Mammary epithelial cell (primary cell): ENCODE measurements around the gene RHCE.
"Not testable (repeated sequence)": the region's sequence is repeated elsewhere in the genome, so short reads cannot be mapped to it uniquely, and the experiment has no call there.

Experiments
- EZH2 ChIP-seq: IDR thresholded peaks from 2 replicates; pipeline ENCODE4 v1.6.1; 2012; ENCODE audit warnings: low read length, inconsistent platforms, borderline replicate concordance
- TF ChIP-seq, protein P1 (sequence below), 2 donors: IDR thresholded peaks in 1 of 2; conservative IDR thresholded peaks in 1 of 2; 2 replicates each; pipeline ENCODE4 v1.5.1; 2011 to 2012; ENCODE audit warnings: inconsistent platforms in 2 of 2, low read length in 2 of 2, mild to moderate bottlenecking in 2 of 2, control low read depth in 1 of 2, low read depth in 1 of 2; ENCODE audit not compliant: insufficient read depth in 1 of 2; ENCODE audit errors: extremely low read depth in 1 of 2

DNA sequence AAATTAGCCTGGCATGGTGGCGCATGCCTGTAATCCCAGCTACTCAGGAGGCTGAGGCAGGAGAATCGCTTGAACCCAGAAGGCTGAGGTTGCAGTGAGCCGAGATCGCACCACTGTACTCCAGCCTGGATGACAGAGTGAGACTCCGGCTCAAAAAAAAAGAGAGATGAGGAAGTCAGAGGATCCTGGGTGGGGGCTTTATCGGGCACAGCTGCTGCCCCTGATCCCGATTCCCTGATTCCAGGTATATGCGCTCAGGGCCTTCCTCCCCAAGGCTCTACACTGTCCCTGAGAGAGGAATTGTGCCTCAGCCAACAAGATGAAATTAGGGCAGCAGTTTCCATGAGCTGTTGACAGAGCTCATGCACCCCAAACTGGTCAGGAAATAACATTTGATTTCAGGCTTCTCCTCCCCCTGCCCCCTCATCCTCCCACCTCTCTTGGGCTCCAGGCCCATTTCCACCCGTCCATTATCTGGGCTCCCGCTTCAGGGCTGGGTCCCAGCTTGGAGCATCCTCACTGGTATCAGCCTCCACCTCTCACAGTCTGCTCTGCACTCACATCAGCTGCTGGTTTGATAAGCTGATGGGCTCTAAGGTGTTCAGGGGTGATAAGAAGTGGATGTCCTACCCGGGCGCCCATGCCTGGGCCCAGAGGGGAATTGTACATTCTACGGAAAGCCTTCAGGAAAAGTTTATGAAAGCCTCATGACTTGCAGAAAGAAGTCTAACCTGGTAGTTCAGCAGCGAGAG, 7.6 kb downstream of the RHCE start:
- TF ChIP-seq, protein P1, sequence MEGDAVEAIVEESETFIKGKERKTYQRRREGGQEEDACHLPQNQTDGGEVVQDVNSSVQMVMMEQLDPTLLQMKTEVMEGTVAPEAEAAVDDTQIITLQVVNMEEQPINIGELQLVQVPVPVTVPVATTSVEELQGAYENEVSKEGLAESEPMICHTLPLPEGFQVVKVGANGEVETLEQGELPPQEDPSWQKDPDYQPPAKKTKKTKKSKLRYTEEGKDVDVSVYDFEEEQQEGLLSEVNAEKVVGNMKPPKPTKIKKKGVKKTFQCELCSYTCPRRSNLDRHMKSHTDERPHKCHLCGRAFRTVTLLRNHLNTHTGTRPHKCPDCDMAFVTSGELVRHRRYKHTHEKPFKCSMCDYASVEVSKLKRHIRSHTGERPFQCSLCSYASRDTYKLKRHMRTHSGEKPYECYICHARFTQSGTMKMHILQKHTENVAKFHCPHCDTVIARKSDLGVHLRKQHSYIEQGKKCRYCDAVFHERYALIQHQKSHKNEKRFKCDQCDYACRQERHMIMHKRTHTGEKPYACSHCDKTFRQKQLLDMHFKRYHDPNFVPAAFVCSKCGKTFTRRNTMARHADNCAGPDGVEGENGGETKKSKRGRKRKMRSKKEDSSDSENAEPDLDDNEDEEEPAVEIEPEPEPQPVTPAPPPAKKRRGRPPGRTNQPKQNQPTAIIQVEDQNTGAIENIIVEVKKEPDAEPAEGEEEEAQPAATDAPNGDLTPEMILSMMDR (conservative IDR thresholded peaks at IDR 0.05 in 1 of 2, IDR thresholded peaks at IDR 0.05 in 1 of 2; ENCODE audit: extremely low read depth in 1 of 2, insufficient read depth in 1 of 2, low read depth in 1 of 2, low read length in 2 of 2) = not testable (repeated sequence)
- not testable (repeated sequence) for TF ChIP-seq EZH2
